Femur (tissue), 1 donor: ENCODE data around the gene C19orf25.

Experiments
- DNase-seq: peaks from one replicate; pipeline ENCODE4 v3.0.0-alpha.2; 2017

The C19orf25 gene

DNA sequence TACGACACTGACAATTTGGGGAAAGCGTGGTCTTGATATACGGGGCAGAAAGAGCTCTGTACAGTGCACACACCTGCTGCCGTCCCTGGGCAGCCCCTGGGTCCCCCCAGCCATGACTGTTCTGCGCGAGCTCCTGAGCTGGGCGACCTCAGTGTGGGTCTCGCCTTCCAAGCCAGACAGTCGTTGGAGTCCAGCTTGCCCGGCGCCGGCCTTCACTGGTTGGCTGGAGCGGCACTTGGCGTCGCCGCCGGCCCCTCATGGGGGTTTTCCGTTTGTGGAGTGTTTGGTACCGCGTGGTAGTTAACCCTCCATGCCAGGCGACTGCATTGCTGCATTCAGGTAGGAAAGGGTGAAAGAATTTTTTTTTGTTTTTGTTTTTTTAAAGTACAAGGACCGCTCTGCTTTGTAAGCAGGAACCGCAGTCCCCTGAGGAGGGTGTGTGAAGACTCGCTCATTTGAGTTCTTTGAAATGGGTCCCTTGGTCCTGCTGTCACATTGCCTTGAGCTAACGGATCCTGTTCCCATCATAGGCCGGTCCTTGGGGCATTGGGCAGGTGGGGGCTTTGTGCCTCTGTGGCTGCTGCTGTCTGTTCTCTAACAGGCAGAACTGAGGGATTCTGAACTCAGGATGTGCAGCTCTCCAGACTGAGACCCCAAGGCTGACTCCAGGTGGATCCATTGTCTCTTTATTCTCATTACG is 51.6 kb downstream of the C19orf25 start:
- no peak for DNase-seq

DNA sequence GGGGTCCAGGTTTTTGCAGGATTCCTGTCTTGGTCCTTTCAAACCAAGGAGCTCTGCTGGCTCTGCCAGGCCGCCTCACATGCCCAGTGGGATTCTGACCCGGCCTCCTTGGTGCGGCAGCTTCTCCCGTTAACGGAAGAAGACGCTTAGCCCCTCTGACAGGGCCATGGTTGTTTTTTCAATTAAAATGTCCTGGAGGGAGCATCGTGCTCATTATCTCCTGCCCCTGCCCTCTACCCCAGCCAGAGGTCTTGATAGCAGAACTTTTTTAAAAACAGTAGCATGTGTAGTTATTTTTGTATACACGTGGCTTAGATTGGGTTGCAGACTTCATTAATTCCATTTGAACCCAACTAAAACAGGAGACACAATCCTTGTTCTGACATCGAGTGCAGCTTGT is 52.3 kb downstream of the C19orf25 start:
- DNase-seq, result no peak

- DNase-seq, result no peak
These were observed 53.1 kb downstream of the C19orf25 start for GRCh38 chr19:1425902-1426301.

DNA sequence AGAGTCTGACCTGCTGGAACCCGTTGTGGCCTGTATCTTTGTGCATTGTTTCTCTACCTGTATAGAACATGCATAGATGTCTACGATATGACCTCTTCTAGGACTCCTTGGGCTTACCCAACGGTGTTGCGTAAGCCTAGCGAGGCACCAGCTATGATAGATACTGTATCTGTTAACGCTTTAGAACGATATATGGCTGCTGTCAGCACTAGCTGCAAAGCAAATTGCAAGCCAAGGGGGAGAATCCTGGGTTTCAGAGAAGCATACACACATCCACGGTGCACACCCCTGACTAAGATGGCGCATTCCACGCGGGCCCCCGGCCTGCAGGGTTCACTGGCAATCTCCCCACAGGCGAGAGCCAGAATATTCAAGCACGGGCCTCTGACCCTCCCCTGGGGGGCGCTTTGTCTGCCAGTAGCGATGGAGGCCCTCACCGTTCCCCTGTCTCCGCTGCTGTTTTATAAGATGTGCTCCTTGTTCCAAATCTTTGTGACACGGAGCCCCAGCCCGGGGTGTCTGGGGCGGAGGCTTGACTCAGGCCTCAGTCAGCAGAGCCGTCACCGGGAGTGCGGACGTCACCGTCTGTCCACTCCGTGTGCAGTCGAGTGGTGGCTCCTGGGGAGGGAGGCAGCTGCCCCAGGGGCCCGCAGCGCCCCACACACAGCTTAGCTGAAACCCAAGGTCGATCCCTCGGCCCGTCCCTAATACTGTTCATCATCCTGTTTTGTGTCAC is 53.7 kb downstream of the C19orf25 start:
- DNase-seq, result no peak

GRCh38 chr19:1424192-1424955 is 54.6 kb downstream of the C19orf25 start:
- DNase-seq, result no peak

DNA sequence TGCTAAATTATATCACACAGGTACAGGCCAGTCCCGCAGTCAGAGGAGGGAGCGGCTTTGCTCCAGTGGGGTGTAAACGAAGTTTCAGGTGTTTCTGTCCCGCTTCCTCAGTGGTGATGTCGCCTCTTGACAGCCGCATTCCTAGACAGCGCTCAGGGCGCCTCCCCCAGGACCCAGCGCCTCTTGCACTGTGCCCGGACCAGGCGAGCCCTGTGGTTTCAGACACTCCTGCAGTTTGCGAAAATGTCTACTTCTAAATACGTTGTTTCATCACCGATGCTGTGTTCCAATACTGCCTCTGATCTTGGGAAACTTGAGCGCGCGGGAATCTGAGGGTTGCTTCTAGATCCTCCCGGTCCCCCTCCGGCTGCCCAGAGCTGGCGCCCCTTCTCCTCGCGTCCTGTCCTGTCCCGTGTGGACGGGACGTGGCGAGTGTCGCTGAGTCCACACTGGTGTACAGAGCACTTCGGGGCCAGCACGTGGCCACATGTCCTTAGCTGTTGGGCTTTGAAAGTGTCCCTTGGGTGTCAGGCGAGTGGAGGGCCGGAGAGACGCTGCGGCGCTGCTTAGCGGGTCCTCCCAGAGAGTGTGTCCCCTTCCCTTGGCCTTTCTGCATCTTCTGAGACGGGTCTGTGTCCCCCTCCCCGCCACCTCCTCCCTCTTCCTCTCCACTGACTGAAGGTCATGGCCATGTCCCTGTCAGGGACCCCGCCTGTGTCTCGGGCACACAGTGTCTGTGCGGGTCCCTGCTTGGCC is 55.4 kb downstream of the C19orf25 start:
- DNase-seq, result no peak
